ENCODE measurements around the gene POU2F1.

POU2F1 gene

DNA sequence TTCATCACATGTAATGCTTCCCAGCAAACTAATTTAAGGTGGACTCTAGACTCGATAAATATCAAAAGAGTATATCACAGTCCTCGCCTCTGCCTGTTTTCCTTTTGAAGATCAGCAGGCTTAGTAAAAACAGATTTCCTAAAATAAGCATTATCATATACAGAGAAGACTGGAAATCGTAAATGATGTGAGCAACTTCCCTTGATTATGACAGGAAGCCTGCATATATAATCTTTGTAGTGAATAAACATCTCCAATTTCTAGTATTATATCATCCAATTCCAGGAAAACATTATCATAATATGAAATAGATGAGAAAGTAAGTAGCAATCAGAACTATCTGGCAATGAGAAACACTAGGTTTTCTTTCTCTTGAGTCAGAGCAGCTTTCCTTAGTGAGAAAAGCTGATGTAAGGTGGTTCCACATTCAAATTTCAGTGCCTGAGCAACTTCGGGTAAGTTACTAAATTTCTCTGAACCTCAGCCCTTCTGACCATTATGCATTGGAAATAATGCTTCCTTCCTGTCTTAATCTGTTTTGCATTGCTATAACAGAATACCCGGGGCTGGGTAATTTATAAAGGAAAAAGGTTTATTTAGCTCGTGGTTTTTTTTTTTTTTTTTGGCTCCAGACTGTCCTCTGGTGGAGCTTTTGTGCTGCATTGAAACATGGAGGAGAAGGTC lies 12.6 kb upstream of the POU2F1 start:
- Histone ChIP-seq H3F3A (ENCODE audit: insufficient read depth, low read length) (peaks cover 10% of the 10 kb centered on the region; the same call in 1 of the 2 replicates), H3K9me2 (replicated peaks; ENCODE audit: insufficient read depth, low read length) (no peaks in the 10 kb centered on the region), H3K9me3 (replicated peaks; ENCODE audit: insufficient read depth, low read length) (no peaks in the 10 kb centered on the region), H3K27me3 (replicated peaks; ENCODE audit: insufficient read depth, low read length) (no peaks in the 10 kb centered on the region), H3K4me1 (ENCODE audit: low read length) (peaks cover 10% of the 10 kb centered on the region; the same call in 1 of the 2 replicates), H3K4me2 (ENCODE audit: low read depth, low read length) (peak overlapping the region; percentile 2; the same call in 1 of the 2 replicates), H2AFZ (ENCODE audit: low read length) (0 out of 2 replicates have a peak overlapping the region, but pooled peaks have one; percentile 0), H3K27ac (ENCODE audit: low read length) (peak overlapping the region; percentile 16; the same call in 1 of the 2 replicates), H3K9ac (ENCODE audit: low read length) (no peak overlapping the region), H3K36me3 (replicated peaks; ENCODE audit: insufficient read depth, low read length) (no peaks in the 10 kb centered on the region), H3K79me2 (ENCODE audit: low read length) (no peaks in the 10 kb centered on the region), H3K4me3 (ENCODE audit: low read length) (no peak overlapping the region), H4K20me1 (ENCODE audit: insufficient read depth, low read length) (no peaks in the 10 kb centered on the region)
- DNase-seq, result no peak
- no peak for TF ChIP-seq EZH2 (optimal IDR thresholded peaks at IDR 0.05; ENCODE audit: low read depth, low read length)
- TF ChIP-seq, protein P1, sequence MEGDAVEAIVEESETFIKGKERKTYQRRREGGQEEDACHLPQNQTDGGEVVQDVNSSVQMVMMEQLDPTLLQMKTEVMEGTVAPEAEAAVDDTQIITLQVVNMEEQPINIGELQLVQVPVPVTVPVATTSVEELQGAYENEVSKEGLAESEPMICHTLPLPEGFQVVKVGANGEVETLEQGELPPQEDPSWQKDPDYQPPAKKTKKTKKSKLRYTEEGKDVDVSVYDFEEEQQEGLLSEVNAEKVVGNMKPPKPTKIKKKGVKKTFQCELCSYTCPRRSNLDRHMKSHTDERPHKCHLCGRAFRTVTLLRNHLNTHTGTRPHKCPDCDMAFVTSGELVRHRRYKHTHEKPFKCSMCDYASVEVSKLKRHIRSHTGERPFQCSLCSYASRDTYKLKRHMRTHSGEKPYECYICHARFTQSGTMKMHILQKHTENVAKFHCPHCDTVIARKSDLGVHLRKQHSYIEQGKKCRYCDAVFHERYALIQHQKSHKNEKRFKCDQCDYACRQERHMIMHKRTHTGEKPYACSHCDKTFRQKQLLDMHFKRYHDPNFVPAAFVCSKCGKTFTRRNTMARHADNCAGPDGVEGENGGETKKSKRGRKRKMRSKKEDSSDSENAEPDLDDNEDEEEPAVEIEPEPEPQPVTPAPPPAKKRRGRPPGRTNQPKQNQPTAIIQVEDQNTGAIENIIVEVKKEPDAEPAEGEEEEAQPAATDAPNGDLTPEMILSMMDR (IDR thresholded peaks at IDR 0.05; ENCODE audit: low read length), result peak; percentile 37; the same call in 1 of the 2 replicates
- TF ChIP-seq EZH2phosphoT487 (IDR thresholded peaks at IDR 0.05; ENCODE audit: low read length), result no peak

DNA sequence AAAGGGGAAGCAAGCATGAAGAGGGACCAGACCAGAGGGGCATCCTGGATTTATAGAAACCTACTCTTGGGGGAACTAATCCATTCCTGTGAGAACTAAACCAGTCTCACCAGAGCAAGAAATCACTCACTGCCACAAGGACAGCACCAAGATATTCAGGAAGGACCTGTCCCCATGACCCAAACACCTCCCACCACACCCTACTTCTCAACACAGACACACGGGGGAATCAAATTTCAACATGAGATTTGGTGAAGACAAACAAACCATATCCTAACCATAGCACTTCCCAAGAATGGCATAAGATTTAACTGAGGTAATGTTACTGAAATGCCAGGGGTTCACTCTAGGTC lies 12.1 kb upstream of the POU2F1 start:
- no peak overlapping the region for H3K4me3 ChIP-seq (ENCODE audit: low read length)
- H3K9ac ChIP-seq (ENCODE audit: low read length), result no peak overlapping the region
- H3K4me1 ChIP-seq (ENCODE audit: low read length), result peaks cover 10% of the 10 kb centered on the region; the same call in 1 of the 2 replicates
- H3K4me2 ChIP-seq (ENCODE audit: low read depth, low read length), result no peak overlapping the region
- H3K79me2 ChIP-seq (ENCODE audit: low read length), result no peaks in the 10 kb centered on the region
- no peaks in the 10 kb centered on the region for H3K36me3 ChIP-seq (replicated peaks; ENCODE audit: insufficient read depth, low read length)
- no peaks in the 10 kb centered on the region for H3K27me3 ChIP-seq (replicated peaks; ENCODE audit: insufficient read depth, low read length)
- DNase-seq, result no peak
- peaks cover 10% of the 10 kb centered on the region; the same call in 1 of the 2 replicates for H3F3A ChIP-seq (ENCODE audit: insufficient read depth, low read length)
- H3K9me2 ChIP-seq (replicated peaks; ENCODE audit: insufficient read depth, low read length), result no peaks in the 10 kb centered on the region
- no peaks in the 10 kb centered on the region for H3K9me3 ChIP-seq (replicated peaks; ENCODE audit: insufficient read depth, low read length)
- no peaks in the 10 kb centered on the region for H4K20me1 ChIP-seq (ENCODE audit: insufficient read depth, low read length)
- TF ChIP-seq EZH2phosphoT487 (IDR thresholded peaks at IDR 0.05; ENCODE audit: low read length) (no peak), EZH2 (optimal IDR thresholded peaks at IDR 0.05; ENCODE audit: low read depth, low read length) (no peak)
- TF ChIP-seq, protein P1 (IDR thresholded peaks at IDR 0.05; ENCODE audit: low read length), result no peak
- H3K27ac ChIP-seq (ENCODE audit: low read length), result peak overlapping the region; percentile 16; the same call in 1 of the 2 replicates
- no peak overlapping the region for H2AFZ ChIP-seq (ENCODE audit: low read length)

DNA sequence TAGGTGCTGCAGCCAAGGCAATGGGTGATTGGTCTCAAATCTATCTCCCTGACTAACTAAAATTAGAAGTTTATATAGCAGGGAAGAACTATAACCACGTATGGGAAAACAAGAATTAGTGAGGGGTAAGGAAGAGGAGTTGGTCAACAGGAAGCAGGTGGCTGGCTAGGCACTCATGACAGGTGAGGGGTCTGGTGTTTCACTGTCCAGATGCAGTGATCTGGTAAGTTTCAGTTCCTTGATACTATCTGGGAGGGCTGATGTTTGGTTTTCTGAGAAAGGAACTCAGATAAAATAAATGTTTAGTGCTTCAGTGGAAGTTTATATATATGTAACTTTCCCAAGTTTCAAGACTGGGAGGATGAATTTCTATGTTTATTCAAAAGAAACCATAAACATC lies 11.6 kb upstream of the POU2F1 start:
- DNase-seq, result peak; percentile 38
- TF ChIP-seq EZH2 (optimal IDR thresholded peaks at IDR 0.05; ENCODE audit: low read depth, low read length) (no peak), EZH2phosphoT487 (IDR thresholded peaks at IDR 0.05; ENCODE audit: low read length) (no peak)
- TF ChIP-seq, protein P1 (IDR thresholded peaks at IDR 0.05; ENCODE audit: low read length), result no peak
- Histone ChIP-seq H3K9me3 (replicated peaks; ENCODE audit: insufficient read depth, low read length) (no peaks in the 10 kb centered on the region), H2AFZ (ENCODE audit: low read length) (no peak overlapping the region), H3K36me3 (replicated peaks; ENCODE audit: insufficient read depth, low read length) (no peaks in the 10 kb centered on the region), H3K9me2 (replicated peaks; ENCODE audit: insufficient read depth, low read length) (no peaks in the 10 kb centered on the region), H3K9ac (ENCODE audit: low read length) (no peak overlapping the region), H3K4me3 (ENCODE audit: low read length) (no peak overlapping the region), H3F3A (ENCODE audit: insufficient read depth, low read length) (peaks cover 10% of the 10 kb centered on the region; the same call in 1 of the 2 replicates), H3K79me2 (ENCODE audit: low read length) (no peaks in the 10 kb centered on the region), H3K4me1 (ENCODE audit: low read length) (peaks cover 10% of the 10 kb centered on the region; the same call in 1 of the 2 replicates), H4K20me1 (ENCODE audit: insufficient read depth, low read length) (no peaks in the 10 kb centered on the region), H3K27me3 (replicated peaks; ENCODE audit: insufficient read depth, low read length) (no peaks in the 10 kb centered on the region), H3K27ac (ENCODE audit: low read length) (peak overlapping the region; percentile 16; the same call in 1 of the 2 replicates), H3K4me2 (ENCODE audit: low read depth, low read length) (no peak overlapping the region)
